Stimulated activated effector memory CD8-positive, alpha-beta T cell treated with anti-CD3 and anti-CD28 coated beads, Interleukin-12 subunit alpha, Interleukin-12 subunit beta, amount 100 ng/mL, for 72 hours (primary cell): ENCODE measurements around the gene ATXN2.
A peak's percentile ranks its signal among the peaks of the same experiment; 100 is the strongest.
"Not testable (repeated sequence)": the region's sequence is repeated elsewhere in the genome, so short reads cannot be mapped to it uniquely, and the experiment has no call there.

Experiments
- ATAC-seq: fragments of 150-1000 bp; cut with Tn5 transposase; 2 replicates; pipeline ENCODE4 v1.10.0; 2021
- DNase-seq, 2 donors: peaks; one replicate each; pipeline ENCODE4 v3.0.0; 2021 to 2022; ENCODE audit warnings: low spot score in 2 of 2
- H3K27ac Mint-ChIP-seq: one replicate; pipeline ENCODE4 v1.8.0; 2022; ENCODE audit warnings: mild to moderate bottlenecking, mixed read lengths
- H3K36me3 Mint-ChIP-seq: one replicate; pipeline ENCODE4 v1.8.0; 2022; ENCODE audit warnings: mild to moderate bottlenecking, mixed read lengths
- H3K4me1 Mint-ChIP-seq: one replicate; pipeline ENCODE4 v1.8.0; 2022; ENCODE audit warnings: mixed read lengths
- H3K4me3 Mint-ChIP-seq: one replicate; pipeline ENCODE4 v1.8.0; 2022; ENCODE audit warnings: mild to moderate bottlenecking, mixed read lengths
- H3K9me3 Mint-ChIP-seq: one replicate; pipeline ENCODE4 v1.8.0; 2022; ENCODE audit warnings: mixed read lengths

The ATXN2 gene

DNA sequence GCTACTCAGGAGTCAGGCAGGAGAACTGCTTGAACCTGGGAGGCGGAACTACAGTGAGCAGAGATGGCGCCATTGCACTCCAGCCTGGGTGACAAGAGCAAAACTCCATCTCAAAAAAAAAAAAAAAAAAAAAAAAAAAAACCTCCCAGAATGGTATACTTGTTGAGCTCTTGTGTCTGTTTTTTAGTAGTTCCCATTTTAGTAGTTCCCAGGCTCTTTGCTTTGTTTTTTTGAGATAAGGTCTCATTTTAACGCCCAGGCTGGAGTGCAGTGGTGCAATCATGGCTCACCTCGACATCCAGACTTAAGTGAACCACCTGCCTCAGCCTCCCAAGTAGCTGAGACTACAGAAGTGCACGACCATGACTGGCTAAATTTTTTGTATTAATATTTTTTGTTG lies 13.4 kb downstream of the ATXN2 start:
- DNase-seq = no peak
- Mint-ChIP-seq H3K27ac (no peak overlapping the region), H3K4me3 (no peak overlapping the region), H3K9me3 (no peaks in the 10 kb centered on the region), H3K36me3 (peaks cover 6% of the 10 kb centered on the region), H3K4me1 (peaks cover 10% of the 10 kb centered on the region)
- ATAC-seq = no peak

DNA sequence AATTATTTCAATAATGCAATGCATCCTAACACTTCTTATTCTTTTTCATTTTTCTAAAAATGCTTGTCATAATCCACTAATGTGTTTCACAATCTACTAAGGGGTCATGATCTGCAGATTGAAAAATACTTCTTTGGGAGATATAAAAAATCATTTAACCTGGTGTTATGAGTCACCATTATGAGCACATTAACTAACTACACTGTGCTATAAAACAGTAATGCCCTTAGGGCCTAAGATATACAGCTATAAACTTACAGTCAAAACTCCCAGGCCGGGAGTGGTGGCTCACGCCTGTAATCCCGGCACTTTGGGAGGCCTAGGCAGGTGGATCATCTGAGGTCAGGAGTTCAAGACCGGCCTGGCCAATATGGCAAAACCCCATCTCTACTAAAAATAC lies 14.2 kb downstream of the ATXN2 start:
- Mint-ChIP-seq H3K27ac (no peak overlapping the region), H3K9me3 (no peaks in the 10 kb centered on the region), H3K36me3 (peaks cover 6% of the 10 kb centered on the region), H3K4me1 (peaks cover 15% of the 10 kb centered on the region), H3K4me3 (no peak overlapping the region)
- ATAC-seq (no peak), DNase-seq (no peak)

DNA sequence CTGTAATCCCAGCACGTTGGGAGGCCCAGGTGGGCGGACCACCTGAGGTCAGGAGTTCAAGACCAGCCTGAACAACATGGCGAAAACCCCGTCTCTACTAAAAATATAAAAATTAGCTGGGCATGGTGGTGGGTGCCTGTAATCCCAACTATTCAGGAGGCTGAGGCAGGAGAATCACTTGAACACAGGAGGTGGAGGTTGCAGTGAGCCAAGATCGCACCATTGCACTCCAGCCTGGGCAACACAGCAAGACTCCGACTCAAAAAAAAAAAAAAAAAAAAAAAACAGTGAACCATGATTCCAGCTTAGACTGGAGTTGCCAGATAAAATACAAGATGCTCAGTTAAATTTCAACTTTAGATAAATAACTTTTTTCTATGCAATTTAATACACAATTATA lies 15.6 kb downstream of the ATXN2 start:
- not testable (repeated sequence) for DNase-seq, H3K36me3 Mint-ChIP-seq, H3K4me3 Mint-ChIP-seq, H3K9me3 Mint-ChIP-seq, H3K27ac Mint-ChIP-seq, ATAC-seq
- H3K4me1 Mint-ChIP-seq = peaks cover 21% of the 10 kb centered on the region

DNA sequence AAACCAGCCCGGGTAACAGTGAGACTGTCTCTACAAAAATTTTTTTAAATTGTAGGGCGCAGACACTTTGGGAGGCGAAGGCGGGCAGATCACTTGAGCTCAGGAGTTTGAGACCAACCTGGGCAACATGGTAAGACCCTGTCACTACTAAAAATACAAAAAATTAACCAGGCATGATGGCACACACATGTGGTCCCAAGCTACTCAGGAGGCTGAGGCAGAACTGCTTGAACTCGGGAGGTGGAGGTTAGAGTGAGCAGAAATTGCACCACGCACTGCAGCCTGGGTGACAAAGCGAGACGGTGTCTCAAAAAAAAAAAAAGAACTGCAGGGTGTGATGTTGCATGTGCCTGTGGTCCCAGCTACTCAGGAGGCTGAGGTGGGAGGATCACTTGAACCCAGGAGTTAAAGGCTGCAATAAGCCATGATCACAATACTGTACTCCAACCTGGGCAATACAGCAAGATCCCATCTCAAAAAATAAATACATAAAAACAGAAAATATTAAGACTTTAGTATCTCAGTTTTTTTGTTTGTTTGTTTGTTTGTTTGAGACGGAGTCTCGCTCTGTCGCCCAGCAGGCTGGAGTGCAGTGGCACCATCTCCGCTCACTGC lies 16.9 kb downstream of the ATXN2 start:
- DNase-seq (no peak), ATAC-seq (no peak)
- peak overlapping the region; percentile 43 for H3K27ac Mint-ChIP-seq
- peaks cover 26% of the 10 kb centered on the region for H3K4me1 Mint-ChIP-seq
- no peaks in the 10 kb centered on the region for H3K9me3 Mint-ChIP-seq
- no peaks in the 10 kb centered on the region for H3K36me3 Mint-ChIP-seq
- H3K4me3 Mint-ChIP-seq = no peak overlapping the region

DNA sequence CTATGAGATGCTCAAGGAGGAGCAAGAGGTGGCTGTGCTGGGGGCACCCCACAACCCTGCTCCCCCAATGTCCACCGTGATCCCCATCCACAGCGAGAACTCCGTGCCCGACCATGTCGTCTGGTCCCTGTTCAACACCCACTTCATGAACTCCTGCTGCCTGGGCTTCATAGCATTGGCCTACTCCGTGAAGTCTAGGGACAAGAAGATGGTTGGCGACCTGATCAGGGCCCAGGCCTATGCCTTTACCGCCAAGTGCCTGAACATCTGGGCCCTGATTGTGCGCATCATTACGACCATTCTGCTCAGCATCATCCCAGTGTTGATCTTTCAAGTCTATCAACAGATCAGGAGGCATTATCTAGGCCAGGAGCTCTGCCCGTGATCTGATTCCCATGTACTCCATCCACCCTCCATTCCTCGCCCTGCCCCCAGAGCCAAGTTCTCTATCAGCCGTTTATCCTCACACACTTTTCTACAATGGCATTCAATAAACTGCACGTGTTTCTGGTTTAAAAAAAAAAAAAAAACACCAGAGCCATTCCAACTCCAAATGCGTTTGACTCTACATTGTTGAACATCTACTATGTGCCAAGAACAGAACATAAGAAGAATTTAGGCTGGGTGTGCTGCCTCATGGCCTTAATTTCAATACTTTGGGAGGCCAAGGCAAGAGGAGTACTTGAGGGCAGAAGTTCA lies 17.5 kb downstream of the ATXN2 start:
- no peaks in the 10 kb centered on the region for H3K36me3 Mint-ChIP-seq
- no peak overlapping the region for H3K4me3 Mint-ChIP-seq
- peak overlapping the region; percentile 43 for H3K27ac Mint-ChIP-seq
- DNase-seq (no peak), ATAC-seq (no peak)
- H3K4me1 Mint-ChIP-seq = peaks cover 26% of the 10 kb centered on the region
- H3K9me3 Mint-ChIP-seq = no peaks in the 10 kb centered on the region

DNA sequence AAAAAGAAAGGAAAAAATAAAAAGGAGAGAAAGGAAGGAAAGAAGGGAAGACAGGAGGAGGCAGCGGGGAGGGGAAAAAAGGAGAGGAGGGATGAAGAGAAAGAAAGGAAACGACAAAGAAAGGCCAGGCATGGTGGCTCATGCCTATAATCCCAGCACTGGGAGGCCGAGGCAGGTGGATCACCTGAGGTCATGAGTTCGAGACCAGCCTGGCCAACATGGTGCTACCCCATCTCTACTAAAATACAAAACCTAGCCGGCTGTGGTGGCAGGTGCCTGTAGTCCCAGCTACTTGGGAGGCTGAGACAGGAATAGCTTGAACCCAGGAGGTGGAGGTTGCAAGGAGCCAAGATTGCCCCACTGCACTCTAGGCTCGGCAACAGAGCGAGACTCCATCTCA lies 18.4 kb downstream of the ATXN2 start:
- ATAC-seq (no peak), DNase-seq (no peak)
- Mint-ChIP-seq H3K4me1 (peaks cover 26% of the 10 kb centered on the region), H3K4me3 (no peak overlapping the region), H3K9me3 (no peaks in the 10 kb centered on the region), H3K27ac (no peak overlapping the region), H3K36me3 (no peaks in the 10 kb centered on the region)

DNA sequence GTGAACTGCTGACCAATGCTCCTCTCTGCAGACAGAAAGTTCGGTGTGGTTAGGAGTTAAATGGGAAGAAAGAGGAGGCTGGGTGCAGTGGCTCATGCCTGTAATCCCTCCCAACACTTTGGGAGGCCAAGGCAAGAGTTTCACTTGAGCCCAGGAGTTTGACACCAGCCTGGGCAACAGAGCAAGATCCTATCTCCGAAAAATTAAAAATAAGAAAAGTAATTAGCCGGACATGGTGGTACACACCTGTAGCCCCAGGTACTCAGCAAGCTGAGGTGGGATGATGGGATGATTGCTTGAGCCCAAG lies 19.0 kb downstream of the ATXN2 start:
- Mint-ChIP-seq H3K4me1 (peaks cover 26% of the 10 kb centered on the region), H3K4me3 (no peak overlapping the region), H3K36me3 (no peaks in the 10 kb centered on the region), H3K9me3 (no peaks in the 10 kb centered on the region), H3K27ac (no peak overlapping the region)
- DNase-seq (no peak), ATAC-seq (no peak)

DNA sequence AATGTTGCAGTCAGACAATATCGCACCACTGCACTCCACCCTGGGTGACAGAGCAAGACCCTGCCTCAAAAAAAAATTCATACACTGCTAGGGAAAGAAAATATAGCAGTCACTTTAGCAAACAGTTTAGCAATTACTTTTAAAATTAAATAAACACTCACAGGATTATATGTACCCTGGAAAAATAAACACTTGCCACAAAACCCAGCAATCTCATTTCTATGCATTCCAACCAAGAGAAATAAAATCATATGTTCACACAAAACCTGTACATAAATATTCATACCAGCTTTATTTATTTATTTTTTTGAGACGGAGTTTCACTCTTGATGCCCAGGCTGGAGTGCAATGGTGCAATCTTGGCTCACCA lies 20.2 kb downstream of the ATXN2 start:
- no peak for DNase-seq
- H3K4me1 Mint-ChIP-seq = peaks cover 26% of the 10 kb centered on the region
- no peak overlapping the region for H3K27ac Mint-ChIP-seq
- no peaks in the 10 kb centered on the region for H3K36me3 Mint-ChIP-seq
- H3K9me3 Mint-ChIP-seq = no peaks in the 10 kb centered on the region
- no peak for ATAC-seq
- no peak overlapping the region for H3K4me3 Mint-ChIP-seq

DNA sequence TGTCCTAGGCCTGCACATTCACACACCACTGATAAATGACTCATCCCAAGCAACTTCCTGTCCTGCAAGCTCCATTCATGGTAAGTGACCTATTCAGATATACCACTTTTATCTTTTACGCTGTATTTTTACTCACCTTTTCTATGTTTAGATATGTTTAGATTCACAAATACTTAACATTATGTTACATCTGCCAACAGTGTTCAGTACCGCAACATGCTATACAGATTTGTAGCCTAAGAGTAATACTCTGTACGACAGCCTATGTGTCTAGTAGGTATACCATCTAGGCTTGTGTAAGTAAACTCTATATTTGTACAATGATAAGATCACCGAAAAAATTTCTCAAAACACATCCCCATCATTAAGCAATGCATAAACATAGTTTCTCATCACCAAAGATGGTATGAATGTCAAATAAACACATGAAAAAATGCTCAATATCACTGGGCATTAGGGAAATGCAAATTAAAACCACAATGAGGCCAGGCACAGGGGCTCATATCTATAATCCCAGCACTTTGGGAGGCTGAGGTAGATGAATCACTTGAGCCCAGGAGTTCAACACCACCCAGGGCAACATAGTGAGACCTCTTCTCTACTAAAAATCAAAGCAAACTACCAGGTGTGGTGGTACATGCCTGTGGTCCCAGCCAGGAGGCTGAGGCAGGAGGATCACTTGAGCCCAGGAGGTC lies 20.7 kb downstream of the ATXN2 start:
- Mint-ChIP-seq H3K4me3 (no peak overlapping the region), H3K4me1 (peaks cover 26% of the 10 kb centered on the region), H3K36me3 (no peaks in the 10 kb centered on the region), H3K9me3 (no peaks in the 10 kb centered on the region), H3K27ac (no peak overlapping the region)
- DNase-seq (no peak), ATAC-seq (peak; percentile 50)

DNA sequence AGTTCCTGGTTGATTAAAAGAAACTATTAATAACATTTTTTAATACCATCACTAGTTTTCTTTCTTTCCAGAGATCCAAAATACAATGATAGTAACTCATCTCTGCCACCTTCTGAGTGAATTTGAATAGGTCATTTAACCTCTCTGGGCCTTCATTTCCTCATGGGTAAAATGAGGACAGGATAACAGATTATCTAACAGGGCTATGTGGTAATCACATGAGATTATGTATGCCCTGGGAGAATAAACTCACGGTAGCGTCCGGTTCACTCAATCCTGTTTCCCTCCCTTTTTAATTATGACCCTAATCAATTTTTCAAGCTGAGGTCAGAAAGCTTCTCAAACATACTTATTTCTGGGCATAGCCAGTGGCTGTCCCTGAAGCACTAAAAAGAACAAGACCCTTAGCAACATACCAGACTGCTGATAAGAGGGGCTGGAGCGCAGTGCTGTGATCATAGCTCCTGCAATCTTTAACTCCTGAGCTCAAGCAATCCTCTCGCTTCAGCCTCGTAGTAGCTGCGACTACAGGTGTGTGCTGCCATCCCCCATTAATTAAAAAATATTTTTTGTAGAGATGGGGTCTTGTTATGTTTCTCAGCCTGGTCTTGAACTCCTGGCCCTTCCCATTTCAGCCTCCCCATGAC lies 24.2 kb downstream of the ATXN2 start:
- H3K27ac Mint-ChIP-seq = no peak overlapping the region
- peaks cover 26% of the 10 kb centered on the region for H3K4me1 Mint-ChIP-seq
- H3K4me3 Mint-ChIP-seq = no peak overlapping the region
- ATAC-seq = no peak
- DNase-seq = peak in 1 of 2 donors; percentile 17
- H3K9me3 Mint-ChIP-seq = no peaks in the 10 kb centered on the region
- no peaks in the 10 kb centered on the region for H3K36me3 Mint-ChIP-seq

DNA sequence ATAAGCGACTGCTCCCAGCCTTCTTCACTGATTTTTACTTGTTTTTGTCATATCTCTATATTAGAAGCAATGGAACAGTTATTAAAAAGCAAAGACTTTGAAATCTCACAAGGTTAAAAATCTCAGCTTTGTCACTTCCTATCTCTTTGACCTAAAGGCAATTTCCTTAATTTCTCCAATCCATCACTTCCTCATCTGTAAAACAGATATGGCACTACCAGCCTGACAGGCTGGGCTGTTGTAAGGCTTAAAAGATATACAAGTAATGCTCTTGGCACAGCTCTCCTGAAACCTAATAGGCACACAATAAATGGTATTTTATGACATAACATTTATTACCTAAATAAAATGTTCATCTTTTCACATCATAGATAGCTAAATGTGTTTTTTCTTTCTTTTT lies 25.6 kb downstream of the ATXN2 start:
- no peak overlapping the region for H3K27ac Mint-ChIP-seq
- H3K4me3 Mint-ChIP-seq = no peak overlapping the region
- no peak for ATAC-seq
- H3K9me3 Mint-ChIP-seq = no peaks in the 10 kb centered on the region
- peaks cover 32% of the 10 kb centered on the region for H3K4me1 Mint-ChIP-seq
- no peaks in the 10 kb centered on the region for H3K36me3 Mint-ChIP-seq
- no peak for DNase-seq

DNA sequence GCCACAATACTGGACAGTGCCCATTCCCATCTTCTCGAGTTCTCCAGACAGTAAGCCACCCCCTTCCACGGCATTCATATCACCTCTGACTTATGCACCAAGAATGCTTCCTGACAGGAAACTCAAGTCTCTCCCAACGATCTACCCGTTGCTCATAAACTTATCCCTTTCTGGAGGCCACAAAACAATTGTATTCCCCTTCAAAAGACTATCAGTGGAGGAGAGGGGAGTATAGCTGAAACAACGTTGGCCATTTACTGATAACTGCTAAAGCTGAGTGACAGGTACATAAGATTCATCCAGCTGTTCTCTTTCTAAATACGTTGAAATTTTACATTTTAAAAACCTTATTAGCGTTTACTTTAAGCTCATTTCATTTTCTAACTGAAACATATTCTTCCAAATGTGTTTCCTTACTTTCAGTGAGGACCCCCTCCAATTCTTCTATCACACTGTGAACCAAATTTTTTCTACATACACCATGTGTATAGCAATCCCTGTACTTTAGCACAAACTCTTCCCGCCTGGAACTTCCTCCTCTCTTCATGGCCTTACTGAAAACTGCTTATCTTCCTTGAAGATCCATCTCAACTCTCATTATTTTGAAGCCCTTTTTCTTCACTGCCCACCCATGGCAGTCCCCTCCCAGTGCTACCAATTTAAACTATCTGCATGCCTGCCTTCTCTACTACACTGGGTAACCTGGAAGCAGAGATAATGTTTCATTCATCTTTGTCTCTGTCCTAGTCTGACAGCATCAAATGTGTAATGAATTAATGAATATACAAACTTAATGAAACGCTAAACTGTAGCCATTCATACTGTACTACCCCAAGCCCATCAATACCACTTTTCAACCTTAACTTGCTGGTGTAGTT lies 28.8 kb downstream of the ATXN2 start:
- H3K36me3 Mint-ChIP-seq = no peaks in the 10 kb centered on the region
- no peaks in the 10 kb centered on the region for H3K9me3 Mint-ChIP-seq
- peaks cover 29% of the 10 kb centered on the region for H3K4me1 Mint-ChIP-seq
- no peak for ATAC-seq
- DNase-seq = no peak
- H3K27ac Mint-ChIP-seq = peak overlapping the region; percentile 24
- H3K4me3 Mint-ChIP-seq = no peak overlapping the region

DNA sequence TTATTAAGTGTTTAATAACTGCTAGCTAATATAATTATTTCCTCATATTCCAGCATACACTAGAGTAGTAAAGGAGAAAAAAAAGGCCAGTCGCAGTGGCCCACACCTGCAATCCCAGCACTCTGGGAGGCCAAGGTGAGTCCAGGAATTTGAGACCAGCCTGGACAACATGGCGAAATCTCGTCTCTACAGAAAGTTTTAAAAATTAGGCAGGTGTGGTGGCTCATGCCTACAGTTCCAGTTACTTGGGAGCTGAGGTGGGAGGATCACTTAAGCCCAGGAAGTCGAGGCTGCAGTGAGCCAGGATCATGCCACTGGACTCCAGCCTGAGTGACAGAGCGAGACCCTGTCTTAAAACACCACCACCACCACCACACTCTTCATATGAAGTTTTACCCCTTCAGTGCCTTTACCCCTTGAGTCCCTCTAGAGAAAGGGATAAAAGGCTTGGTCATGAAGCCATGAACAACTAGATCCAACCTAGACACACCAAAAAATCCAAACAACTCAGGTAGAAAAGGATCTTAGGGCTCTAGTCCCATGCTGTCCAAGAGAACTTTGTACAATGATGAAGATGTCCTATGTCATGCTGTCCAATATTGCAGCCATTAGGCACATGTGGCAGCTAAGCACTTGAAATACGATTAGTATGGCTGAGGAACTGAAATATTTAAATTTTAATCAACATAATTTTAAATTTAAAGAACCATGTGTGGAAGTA lies 29.6 kb downstream of the ATXN2 start:
- no peak for ATAC-seq
- Mint-ChIP-seq H3K4me1 (peaks cover 29% of the 10 kb centered on the region), H3K27ac (no peak overlapping the region), H3K4me3 (no peak overlapping the region), H3K36me3 (no peaks in the 10 kb centered on the region), H3K9me3 (no peaks in the 10 kb centered on the region)
- DNase-seq = no peak

DNA sequence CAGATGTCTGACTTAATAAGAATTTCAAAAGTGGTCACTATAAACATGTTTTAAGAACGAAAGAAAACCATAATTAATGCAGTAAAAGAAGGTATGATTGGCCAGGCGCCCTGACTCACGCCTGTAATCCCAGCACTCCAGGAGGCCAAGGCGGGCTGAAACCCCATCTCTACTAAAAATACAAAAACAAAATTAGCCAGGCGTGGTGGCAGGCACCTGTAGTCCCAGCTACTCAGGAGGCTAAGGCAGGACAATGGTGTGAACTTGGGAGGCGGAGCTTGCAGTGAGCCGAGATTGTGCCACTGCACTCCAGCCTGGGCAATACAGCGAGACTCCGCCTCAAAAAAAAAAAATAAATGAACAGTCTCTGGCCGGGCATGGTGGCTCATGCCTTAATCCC lies 38.3 kb downstream of the ATXN2 start:
- not testable (repeated sequence) for ATAC-seq, H3K27ac Mint-ChIP-seq, DNase-seq, H3K36me3 Mint-ChIP-seq, H3K9me3 Mint-ChIP-seq, H3K4me3 Mint-ChIP-seq
- H3K4me1 Mint-ChIP-seq = peaks cover 16% of the 10 kb centered on the region

DNA sequence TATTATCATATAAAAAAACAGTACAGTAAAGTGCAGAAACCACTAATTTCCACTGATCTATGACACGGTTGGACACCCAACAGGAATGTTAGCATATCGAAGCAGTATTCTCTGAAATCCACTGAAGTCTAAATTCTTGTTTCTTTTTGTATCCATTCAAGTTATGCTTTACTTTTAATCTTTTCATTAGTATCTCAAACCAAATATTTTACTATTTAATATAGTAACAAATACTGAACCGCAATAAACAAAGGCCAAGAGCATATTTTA lies 41.1 kb downstream of the ATXN2 start:
- Mint-ChIP-seq H3K9me3 (no peaks in the 10 kb centered on the region), H3K4me1 (peaks cover 16% of the 10 kb centered on the region)
- ATAC-seq = no peak

More for the DNA sequence above, 41.1 kb downstream of the ATXN2 start:
- no peak for DNase-seq
- Mint-ChIP-seq H3K4me3 (no peak overlapping the region), H3K27ac (no peak overlapping the region), H3K36me3 (peaks cover 9% of the 10 kb centered on the region)
